Endothelial cell of hepatic sinusoid (primary cell): Measurements from ENCODE around the gene TRAF3IP3.
"Not testable (repeated sequence)": the region's sequence is repeated elsewhere in the genome, so short reads cannot be mapped to it uniquely, and the experiment has no call there.

Source experiments
- in situ Hi-C: cut with HindIII; loops from 2 replicates; pipeline ENCODE4 v1.10.0; 2017; ENCODE audit warnings: low sequenced_read_pairs

Gene TRAF3IP3

DNA sequence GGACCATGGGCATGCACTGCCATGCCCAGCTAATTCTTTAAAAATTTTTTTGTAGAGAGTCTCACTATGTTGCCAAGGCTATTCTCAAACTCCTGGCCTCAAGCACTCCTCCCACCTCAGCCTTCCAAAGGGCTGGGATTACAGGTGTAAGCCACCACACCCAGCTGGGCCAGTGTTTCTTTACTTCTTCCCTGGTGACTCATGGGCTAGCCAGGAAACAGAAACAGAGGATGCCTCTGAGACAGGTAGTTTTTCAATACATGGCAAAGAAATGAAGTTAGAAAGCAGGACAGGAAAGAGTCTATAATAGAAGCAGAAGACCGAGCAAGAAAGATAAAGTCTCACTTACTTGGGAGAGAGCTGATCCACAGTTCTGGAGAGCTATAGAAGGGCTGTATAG lies 36.1 kb downstream of the TRAF3IP3 start:
- in situ Hi-C loops = no loop called here

DNA sequence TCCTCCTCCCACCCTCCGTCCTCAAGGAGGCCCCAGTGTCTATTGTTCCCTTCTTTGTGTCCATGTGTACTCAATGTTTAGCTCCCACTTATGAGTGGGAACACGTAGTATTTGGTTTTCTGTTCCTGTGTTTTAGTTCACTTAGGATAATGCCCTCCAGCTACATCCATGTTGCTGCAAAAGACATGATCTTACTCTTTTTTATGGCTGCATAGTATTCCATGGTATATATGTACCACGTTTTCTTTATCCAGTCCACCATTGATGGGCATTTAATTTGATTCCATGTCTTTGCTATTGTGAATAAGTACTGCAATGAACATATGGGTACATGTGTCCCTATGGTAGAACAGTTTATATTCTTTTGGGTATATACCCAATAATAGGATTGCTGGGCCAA lies 37.9 kb downstream of the TRAF3IP3 start:
- in situ Hi-C loops = not testable (repeated sequence)

DNA sequence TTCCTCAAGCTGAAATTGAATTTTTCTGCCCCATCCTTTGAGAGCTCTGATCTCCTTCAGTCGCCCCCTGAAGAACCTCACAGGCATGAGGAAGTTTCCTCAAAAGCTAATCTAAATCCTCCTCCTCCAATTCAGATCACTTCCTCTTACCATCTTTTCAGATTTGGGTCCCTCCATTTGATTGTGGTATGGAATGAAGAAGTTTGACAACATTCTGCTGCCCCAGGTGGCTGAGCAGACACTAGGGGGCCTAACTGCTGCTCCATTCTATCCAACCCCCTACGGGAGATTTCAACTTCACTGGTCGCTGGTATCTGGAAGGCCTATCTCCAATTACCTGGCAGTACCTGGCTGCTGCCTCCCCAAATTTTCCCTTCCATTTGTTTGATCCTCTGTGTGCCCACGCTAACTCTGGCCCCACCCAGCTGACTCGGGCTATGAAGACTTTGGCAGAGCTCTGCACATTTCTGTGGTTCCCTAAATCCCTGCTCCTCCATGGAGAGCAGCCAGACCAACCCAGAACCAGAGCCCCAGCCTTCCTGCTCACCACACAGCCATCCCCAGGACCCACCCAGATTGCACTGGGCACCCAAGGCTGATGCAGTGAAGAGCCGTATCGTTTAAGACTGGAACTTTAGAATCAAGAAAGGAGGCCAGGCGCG lies 42.3 kb downstream of the TRAF3IP3 start:
- in situ Hi-C loops = no loop called here

GRCh38 chr1:209800984-209801834 lies 45.4 kb downstream of the TRAF3IP3 start:
- in situ Hi-C loops = no loop called here

DNA sequence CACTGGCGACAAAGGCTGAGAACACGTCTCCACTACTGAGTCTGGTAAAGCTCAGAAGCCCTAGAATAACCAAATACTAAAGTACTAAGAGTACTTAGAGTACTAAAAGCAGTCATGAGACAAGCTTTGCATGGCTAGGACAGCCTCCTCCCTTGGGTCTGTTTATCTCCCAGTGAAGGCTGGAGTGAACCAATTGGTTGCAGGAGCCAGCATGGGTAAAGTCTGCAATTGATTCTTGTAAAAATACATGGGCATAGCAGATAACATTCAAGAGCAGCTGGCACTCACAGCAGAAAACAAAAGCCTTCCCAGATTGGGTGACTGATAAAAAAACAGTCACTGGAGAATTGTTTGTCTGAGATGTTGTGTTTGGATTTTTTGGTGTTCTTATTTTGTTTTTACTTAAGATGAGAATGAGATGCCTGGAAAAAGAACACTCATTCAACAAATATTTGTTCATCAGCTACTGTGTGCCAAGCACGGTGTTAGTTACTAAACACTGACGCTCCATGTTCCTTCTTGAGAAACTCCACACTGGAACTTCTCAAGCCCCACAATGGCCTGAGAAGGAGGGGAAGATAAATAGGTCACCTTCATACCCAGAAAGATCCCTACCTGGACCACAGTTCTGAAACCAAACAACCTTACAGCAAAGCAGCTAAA lies 46.4 kb downstream of the TRAF3IP3 start:
- in situ Hi-C loops = no loop called here

DNA sequence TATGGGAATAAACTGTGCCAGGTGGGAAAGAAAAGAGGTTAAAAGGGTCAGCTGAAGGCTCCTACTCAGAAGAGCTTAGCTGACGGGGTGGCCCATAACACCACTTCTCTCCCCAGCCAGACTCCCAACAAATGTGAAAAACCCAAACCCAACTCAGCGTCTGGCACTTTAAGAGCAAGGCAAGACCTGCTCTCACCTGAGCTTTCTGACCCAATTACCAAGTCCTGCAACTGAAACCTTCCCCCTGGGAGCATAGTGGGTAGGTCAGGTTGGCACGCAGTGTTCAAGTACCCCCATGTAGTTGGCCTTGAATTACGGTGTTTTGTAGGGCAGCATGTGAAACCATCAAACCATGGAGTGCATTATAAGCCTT lies 46.9 kb downstream of the TRAF3IP3 start:
- in situ Hi-C loops = no loop called here

GRCh38 chr1:209803568-209803967 lies 47.7 kb downstream of the TRAF3IP3 start:
- in situ Hi-C loops = no loop called here

DNA sequence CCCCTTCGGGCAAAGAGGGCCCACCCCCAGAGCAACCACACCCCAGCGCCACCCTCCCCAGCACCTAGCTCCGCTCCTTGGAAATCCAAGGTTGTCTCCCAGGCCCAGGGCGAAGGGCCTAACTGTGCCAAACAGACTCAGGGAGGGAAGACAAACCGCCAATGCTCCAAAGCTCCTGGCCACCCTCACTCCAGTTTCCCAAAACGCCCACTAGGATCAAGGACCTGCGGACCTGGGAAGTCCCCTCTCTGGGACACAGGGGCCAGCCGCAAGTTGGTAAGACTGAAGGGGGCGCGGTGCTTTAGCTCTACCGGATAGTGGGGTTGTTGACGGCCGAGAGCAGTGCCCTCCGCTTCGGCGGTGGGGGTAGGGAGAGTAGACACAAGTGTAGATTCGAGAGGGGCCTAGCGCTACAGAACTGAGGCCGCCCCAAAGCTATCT lies 49.5 kb downstream of the TRAF3IP3 start:
- in situ Hi-C loops = no loop called here

GRCh38 chr1:209805875-209806760 lies 50.3 kb downstream of the TRAF3IP3 start, which contains the start of gene IRF6:
Gene IRF6, minus strand, starts transcription at chr1:209806142. Its CDS starts 4,729 bp downstream, at chr1:209801413.
- in situ Hi-C loops = no loop called here

GRCh38 chr1:209807509-209807908 lies 51.7 kb downstream of the TRAF3IP3 start:
- in situ Hi-C loops = no loop called here

DNA sequence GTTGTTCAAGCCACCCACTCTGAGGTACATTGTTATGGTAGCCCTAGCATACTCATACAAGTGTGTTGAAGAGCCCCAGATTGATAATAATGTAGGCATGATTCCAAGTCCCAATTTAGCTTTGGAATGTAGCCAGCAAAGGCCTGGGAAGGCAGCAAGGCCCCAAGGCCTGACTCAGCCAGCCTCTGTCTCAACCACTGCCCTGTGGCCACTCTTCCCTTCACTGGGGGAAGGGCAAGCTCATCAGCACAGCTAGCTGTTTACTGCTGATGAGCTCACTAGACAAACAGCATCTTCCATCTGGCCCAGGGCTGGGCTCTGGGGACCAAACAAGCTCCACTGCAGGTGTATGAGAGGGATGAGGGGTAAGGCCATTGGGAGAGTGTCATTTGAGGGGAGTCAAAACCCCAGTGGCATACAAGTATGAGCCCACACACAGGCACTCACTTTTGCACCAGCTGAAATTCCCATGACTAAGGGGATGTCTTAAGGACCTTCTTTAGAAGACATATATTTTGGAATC lies 52.3 kb downstream of the TRAF3IP3 start:
- in situ Hi-C loops = no loop called here

DNA sequence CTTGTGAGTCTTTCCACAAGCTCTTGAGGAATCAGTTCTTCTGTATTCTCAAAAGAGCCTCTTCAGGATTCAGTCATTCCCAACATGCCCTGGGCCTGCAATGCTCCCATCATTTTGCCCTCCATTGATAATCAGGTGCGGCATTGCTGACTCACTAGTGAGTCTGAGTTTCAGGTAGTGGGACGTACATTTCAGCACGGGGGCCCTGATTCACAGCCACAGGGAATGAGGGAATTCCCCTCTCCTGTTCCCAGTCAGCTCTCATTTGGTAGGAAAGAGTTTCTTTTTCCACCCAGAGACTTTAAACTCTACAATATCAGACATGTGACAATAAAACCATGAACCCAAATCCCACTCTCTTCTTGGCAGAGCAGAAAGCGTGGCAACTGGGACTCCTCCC lies 53.8 kb downstream of the TRAF3IP3 start:
- in situ Hi-C loops = no loop called here

- in situ Hi-C loops = no loop called here
Measured at GRCh38 chr1:209810783-209811182, 54.9 kb downstream of the TRAF3IP3 start.

DNA sequence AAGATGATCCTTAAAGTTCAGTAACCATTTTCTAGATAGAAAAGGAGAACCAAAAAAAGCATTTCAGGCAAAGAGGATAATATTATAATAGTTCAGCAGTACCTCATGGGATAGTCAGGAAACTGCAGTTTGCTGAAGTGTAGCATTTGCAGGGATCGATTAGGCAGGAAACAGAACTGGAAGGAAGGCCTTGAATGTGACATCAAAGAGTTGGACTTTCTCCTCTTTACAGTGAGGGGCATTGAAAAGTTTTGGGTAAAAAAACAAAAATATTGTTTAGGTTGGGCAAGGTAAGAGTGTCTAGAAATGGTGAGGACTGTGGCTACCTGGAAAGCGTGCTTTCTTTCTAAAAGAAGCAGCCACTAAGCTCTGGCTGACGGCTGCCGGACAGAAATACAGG lies 58.0 kb downstream of the TRAF3IP3 start:
- in situ Hi-C loops = no loop called here

- in situ Hi-C loops = no loop called here
Measured at GRCh38 chr1:209815490-209815889, 59.6 kb downstream of the TRAF3IP3 start.

DNA sequence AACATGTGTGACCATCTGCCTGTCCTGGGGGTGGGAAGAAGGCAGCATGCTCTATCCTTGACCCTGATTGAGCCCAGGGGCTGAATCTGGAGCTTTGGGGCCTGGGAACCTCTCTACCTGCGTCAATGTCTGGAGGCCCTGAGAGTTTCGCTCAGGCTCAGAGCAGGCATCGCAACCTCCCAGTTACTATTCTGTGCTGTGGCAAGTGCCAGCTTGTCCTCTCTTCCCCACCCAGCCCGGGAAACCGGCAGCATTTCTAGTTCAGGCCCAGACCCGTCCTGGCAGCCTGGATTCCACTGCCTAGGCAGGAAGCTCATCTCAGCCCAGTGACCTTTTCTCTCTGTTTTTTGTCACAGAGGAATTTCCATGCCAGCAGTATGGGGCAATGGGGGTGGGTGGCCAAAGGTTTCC lies 60.1 kb downstream of the TRAF3IP3 start:
- in situ Hi-C loops = no loop called here

DNA sequence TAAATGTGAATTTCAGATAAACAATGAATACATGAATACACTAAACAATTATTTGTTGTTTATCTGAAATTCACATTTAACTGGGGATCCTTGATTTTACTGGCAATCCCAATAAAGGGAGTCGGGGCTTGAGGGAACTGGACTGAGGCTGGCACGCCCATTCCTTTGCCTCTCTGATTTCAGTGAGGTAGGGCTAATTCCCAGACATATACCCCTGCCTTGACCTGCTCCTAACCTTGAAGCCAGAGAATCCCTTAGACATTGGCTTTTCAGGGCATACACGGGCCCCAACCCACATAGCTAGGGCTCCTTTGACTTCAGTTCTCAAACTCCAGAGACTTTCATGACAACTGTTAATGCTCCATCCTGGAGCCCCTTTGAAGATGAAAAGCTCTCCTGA lies 61.1 kb downstream of the TRAF3IP3 start:
- in situ Hi-C loops = no loop called here

GRCh38 chr1:209817691-209818090 lies 61.8 kb downstream of the TRAF3IP3 start:
- in situ Hi-C loops = no loop called here

GRCh38 chr1:209819058-209819457 lies 63.2 kb downstream of the TRAF3IP3 start:
- in situ Hi-C loops = no loop called here

DNA sequence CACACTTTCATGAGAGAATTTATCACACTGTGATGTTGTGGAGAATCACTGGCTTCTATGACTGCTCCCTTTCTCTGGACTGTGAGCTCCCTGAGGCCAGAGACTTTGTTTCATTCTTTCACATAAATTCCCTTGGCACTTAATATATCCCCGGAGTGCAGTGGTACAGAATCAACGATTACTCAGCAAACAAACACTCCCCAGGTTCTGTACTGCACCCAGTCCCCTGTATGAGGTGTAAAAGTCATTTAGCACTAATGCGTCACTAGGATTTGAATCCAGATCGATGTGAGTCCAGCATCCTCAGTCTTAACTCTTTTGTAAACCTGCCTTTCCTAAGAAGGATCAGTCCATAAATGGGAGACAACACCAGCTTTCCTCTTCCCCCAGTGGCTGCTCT lies 65.1 kb downstream of the TRAF3IP3 start:
- in situ Hi-C loops = no loop called here
